ENCODE results near the gene LRCH1.

The LRCH1 gene

GRCh38 chr13:46536341-46536740 lies 16.6 kb upstream of the LRCH1 start:
- no peak for DNase-seq

- no peak for DNase-seq
Measured at GRCh38 chr13:46539231-46539630, 13.7 kb upstream of the LRCH1 start.

DNA sequence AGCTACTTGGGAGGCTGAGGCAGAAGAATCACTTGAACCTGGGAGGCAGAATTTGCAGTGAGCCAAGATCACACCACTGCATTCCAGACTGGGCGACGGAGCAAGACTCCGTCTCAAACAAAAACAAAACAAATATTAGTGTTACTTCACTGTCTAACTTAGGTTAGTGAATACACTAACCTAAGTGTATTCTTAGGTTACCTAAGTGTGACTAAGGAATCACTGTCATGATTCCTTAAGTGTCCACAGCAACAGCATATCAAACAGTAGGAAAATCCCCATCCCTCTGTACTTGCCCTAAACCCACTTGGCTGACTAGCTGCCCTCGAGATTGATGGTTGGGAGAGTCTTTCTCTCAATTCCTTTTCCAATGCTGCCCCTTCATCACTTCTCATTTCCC lies 11.8 kb upstream of the LRCH1 start:
- DNase-seq = no peak

DNA sequence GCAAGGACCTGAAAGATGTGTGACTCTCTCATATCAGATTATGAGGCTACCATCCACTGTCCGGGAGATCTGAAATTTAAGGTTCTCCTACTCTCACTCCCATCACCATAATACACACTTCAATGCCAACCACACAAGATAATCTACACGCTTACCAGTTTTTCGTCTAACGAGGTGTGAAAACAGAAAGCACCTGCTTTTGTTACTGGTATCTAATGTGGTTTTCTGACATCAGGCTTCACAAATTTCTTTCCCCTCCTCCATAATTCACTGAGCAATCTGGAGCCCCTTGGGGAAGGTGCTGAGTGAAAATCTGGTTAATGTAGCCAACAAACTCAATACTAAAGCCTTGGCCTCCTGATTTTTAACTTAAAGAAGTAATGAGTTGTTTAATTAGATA lies 10.1 kb upstream of the LRCH1 start:
- DNase-seq = no peak

GRCh38 chr13:46543287-46543686 lies 9.7 kb upstream of the LRCH1 start:
- DNase-seq = no peak

- DNase-seq = no peak
Measured at GRCh38 chr13:46544208-46544607, 8.8 kb upstream of the LRCH1 start.

- DNase-seq = no peak
Measured at GRCh38 chr13:46544811-46545210, 8.2 kb upstream of the LRCH1 start.

GRCh38 chr13:46546084-46546768 lies 6.7 kb upstream of the LRCH1 start:
- no peak for DNase-seq

GRCh38 chr13:46550822-46551221 lies 2.1 kb upstream of the LRCH1 start:
- no peak for DNase-seq

DNA sequence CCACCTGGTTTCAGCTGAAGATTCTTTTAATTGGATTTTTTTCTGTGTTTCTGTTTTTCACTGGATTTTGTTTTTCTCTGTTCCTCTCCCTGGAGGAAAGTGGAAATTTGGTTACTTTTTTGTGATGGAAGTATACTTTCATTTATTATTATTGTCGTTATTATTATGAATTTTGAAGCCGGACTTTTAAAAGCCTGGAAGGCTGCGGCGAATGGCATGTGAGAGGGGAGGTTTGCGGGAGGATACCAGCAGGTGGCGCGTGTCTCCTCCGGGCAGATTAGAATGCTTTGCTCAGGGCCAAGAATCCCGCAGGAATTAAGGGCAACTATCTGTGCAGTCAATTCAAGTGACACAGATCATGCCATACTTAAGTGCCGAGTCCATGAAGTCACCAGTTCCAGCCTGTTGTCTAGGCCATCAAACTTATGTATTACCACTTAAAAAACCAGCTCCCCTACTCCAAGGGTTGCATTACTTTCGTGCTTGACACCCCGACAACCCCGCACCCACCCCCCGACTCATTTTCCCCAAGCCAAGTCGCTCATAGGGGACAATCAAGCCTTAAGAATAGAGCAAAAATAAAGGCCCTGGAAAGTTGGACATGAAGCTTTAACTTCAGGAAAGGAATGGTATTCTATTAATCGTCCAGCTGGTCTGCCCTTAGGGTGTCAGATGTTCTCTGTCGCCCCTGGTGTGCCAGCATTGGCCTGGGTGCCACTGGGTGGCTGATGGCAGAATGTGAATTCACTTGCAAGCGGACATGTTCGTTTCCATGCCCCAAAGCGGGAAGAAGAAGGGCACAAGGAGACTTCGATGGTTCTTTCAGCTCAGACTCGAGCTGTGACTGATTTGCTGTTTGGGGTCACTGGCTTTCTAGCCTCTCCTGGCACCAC lies 1.3 kb upstream of the LRCH1 start:
- peak; percentile 3 for DNase-seq

DNA sequence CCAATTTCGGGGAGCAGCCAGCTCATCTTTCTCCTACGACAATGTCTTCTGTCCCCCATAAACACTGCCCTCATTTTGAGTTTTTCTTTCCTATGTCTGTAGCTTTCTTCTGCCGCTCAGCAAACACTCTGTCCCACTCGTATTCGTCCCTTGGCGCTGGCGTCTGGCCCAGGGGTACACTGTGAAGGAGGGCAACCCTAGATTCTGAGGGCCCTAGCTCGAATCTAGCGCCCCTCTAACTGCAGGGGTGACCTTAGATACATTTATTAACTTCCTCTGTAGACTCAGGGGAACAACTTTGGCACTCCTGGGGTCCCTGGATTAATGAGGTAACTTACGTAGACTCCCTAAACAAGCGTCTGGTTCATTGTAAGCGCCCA lies 677 bp upstream of the LRCH1 start:
- DNase-seq = no peak

- DNase-seq = no peak
Measured at GRCh38 chr13:46553521-46553885, 533 bp downstream of the LRCH1 start.

GRCh38 chr13:46553886-46554858 lies 1.2 kb downstream of the LRCH1 start:
- DNase-seq = no peak

DNA sequence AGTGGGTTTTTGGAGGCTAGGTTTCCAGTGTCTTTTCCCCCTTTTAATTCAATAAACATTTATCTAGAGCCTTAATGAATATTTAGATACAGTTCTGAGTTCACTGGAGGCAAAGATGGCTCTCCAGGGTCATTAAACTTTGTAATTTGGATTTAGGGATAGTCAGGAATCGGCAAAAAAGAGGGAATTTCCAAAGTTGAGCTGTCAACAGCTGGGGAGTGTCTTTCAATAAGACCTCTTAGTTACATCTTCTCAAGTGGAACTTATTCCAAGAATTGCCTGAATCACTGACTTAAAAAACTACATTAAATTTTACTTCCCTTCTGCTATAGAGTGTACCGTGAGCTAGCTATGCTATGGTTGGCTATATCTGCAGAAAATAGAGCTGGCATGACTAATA lies 2.0 kb downstream of the LRCH1 start:
- DNase-seq = no peak

- no peak for DNase-seq
Measured at GRCh38 chr13:46555722-46556417, 2.9 kb downstream of the LRCH1 start.

DNA sequence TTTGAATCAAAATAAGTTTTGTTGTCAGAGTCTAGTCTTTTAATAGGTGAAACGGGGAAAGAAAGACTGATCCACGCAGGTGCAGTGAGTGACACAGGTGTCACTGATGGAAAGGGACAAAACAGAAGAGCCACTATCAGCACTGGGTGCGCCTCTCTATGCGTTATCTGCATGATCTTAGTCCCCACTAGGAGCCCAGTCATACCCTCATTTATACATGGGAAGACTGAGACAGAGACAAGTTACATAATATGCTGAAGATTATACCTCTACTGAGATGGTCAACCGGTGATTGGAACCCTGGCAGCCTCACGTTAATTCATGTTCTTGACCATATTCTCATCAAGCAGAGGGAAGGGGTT lies 3.4 kb downstream of the LRCH1 start:
- DNase-seq = no peak

GRCh38 chr13:46559272-46559805 lies 6.4 kb downstream of the LRCH1 start:
- no peak for DNase-seq

- no peak for DNase-seq
Measured at GRCh38 chr13:46560778-46561177, 7.8 kb downstream of the LRCH1 start.

DNA sequence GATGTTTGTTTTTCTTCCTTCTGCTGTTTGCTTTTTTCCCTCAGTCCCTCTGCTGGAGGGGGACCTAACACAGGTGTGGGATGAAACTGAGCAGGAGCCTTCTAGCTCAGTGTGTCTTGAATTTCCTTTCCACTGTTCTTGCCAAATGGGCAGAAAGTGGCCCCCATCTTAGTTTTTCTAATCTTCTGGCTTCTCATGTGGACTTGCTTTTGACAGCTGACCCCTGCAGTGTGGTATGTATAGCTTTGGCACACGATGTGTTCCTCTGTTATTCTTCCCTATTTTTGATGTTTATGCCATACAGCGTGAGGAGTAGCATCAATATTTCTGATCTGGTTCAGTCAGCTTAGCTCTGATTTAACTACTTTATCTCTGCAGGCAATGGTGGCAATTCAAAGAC lies 8.3 kb downstream of the LRCH1 start:
- no peak for DNase-seq

DNA sequence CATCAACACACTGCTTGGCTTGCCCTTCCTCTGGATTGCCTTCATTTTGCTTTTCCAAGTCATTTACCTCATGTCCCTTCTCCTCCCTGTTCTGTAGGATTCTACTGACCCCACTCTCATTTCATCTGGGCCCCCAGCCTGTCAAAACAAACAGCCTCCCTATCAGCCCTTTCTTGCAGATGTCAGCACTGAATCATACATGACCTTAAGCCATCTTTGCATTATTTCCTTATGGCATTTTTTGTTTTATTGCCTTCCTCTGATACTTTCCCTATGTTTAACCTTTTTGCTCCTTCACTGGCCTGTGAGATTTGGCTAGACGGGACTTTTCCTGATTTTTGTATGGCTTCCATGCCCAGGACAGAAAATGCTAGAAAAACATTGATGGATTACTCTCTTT lies 8.7 kb downstream of the LRCH1 start:
- no peak for DNase-seq

DNA sequence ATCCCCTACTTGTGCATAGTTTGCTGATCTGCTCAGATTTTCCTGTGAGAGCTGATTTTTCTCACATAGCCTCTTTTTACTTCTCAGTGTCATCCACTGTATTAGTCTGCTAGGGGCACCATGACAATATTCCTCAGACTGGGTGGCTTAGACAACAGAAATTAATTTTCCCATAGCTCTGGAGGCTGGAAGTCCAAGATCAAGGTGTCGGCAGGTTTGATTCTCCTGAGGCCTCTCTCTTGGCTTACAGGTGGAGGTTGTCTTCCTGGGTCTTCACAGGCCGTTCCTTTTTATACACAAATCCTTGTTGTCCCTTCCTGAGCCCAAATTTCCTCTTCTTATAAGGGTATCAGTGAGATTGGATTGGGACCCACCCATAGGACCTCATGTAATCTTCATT lies 9.2 kb downstream of the LRCH1 start:
- DNase-seq = no peak

DNA sequence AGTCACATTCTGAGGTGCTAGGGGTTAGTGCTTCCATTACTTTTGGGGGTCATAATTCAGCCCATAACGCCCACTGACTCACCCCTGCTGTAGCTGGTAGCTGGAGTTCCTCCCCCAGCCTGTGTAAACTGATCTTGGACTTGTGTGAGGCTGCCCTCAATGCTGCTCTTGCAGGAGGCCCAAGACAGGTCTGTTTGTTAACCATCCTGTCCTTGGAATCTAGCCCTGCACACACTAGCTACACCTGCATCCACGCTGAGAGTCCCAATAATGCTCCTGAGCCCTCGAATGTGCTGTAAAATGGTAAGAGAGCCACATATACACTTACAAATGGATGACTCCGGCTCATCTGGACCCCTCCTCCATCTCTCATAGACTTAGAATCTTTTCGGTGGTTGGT lies 9.6 kb downstream of the LRCH1 start:
- DNase-seq = no peak
